ENCODE data around the gene ERN2. TPM values are rescaled to one million over a fixed set of nuclear protein-coding genes. Genes with fewer than 3 reads are reported as not detected.

The ERN2 gene
- total RNA-seq (2016; rRNA removed; fragmentation: Illumina TruSeq; extraction: Trizol) = 0.42 and 2.2 TPM in 2 replicates
- 1.6 and 2.4 TPM in 2 replicates for total RNA-seq (2016; cell fraction: cytosol; rRNA removed; fragmentation: Illumina TruSeq; extraction: Trizol; ENCODE audit: low read depth)
- 0.76 and 2.3 TPM in 2 replicates for total RNA-seq (2016; cell fraction: insoluble cytoplasmic fraction; rRNA removed; fragmentation: Illumina TruSeq; extraction: Trizol)
- 0.93 and 1.2 TPM in 2 replicates for total RNA-seq (2016; cell fraction: membrane; rRNA removed; fragmentation: Illumina TruSeq; extraction: Trizol)
- 3.3 and 6.0 TPM in 2 replicates for total RNA-seq (2016; cell fraction: nucleus; rRNA removed; fragmentation: Illumina TruSeq; extraction: Trizol)
- polyA plus RNA-seq (2011; rRNA removed) = 3.5 and 6.3 TPM in 2 replicates
- 1.3 and 2.1 TPM in 2 replicates for polyA plus RNA-seq (2011; cell fraction: cytosol; rRNA removed)
- polyA plus RNA-seq (2011; cell fraction: nucleus; rRNA removed) = 30.6 and 30.9 TPM in 2 replicates
- polyA plus RNA-seq (2012) = 2.1 and 2.2 TPM in 2 replicates
- 0.42 and 0.55 TPM in 2 replicates for polyA plus RNA-seq (2016; cell fraction: cytosol; fragmentation: Illumina TruSeq; extraction: Trizol; ENCODE audit: low read depth)
- 0.54 and 1.3 TPM in 2 replicates for polyA plus RNA-seq (2016; cell fraction: insoluble cytoplasmic fraction; fragmentation: Illumina TruSeq; extraction: Trizol; ENCODE audit: low read depth)
- polyA plus RNA-seq (2016; cell fraction: membrane; fragmentation: Illumina TruSeq; extraction: Trizol; ENCODE audit: low read depth) = 0.70 and 1.0 TPM in 2 replicates
- polyA plus RNA-seq (2016; cell fraction: nucleus; fragmentation: Illumina TruSeq; extraction: Trizol; ENCODE audit: insufficient read depth, low read depth) = 8.8 and 10.0 TPM in 2 replicates
- 8.4 TPM in 1 of 2 replicates, not detected in the other for polyA minus RNA-seq (2011; rRNA and poly(A)+ RNA removed; ENCODE audit: low replicate concordance)
- polyA minus RNA-seq (2011; cell fraction: cytosol; rRNA and poly(A)+ RNA removed) = not detected in 2 replicates
- polyA minus RNA-seq (2011; cell fraction: nucleus; rRNA and poly(A)+ RNA removed) = 6.6 and 7.6 TPM in 2 replicates
- percentile 44 among the genes with signal in this experiment for Bru-seq, nascent RNA
- percentile 55 among the genes with signal in this experiment for BruChase-seq, experiment 1, labeled RNA remaining after a 6-hour chase
- BruChase-seq, experiment 2, labeled RNA remaining after a 2-hour chase = percentile 55 among the genes with signal in this experiment
- long read RNA-seq, experiment 1 = 0 reads
- long read RNA-seq, experiment 2, partial matches to known transcripts = 0 of 1 reads
- long read RNA-seq, experiment 2, other reads (novel, unspliced or antisense) = 1 of 1 reads

- intact Hi-C loops (cut with micrococcal nuclease; ENCODE audit: unreplicated experiment) (no loop called here), in situ Hi-C loops (cut with HindIII; ENCODE audit: extremely low pct_ligation_motif_present, low pct_unique_long_range_greater_than_20kb) (loop anchor here (10.0 kb wide), 1 partner anchor 62 kb away; no protein-coding TSS in a partner anchor)
- CTCF ChIA-PET (ENCODE audit: low intra/inter-chr PET ratio, low total read pairs) = no interaction called here
- Histone ChIP-seq H4K20me1 (ENCODE audit: insufficient read depth, low read length) (no peaks in the 10 kb centered on the region), H2AFZ (ENCODE audit: low read length) (no peak within 1 kb of the TSS), H3K4me3 (replicated peaks in 1 of 3; ENCODE audit: insufficient read depth in 1 of 3, low read depth in 2 of 3, low read length in 3 of 3) (no peak within 1 kb of the TSS), H3K79me2 (ENCODE audit: insufficient read depth, low read length) (no peaks in the 10 kb centered on the region), H3K4me2 (ENCODE audit: low read depth, low read length) (no peak within 1 kb of the TSS), H3K27me3 (ENCODE audit: control insufficient read depth in 1 of 2, insufficient read depth in 2 of 2, low read length in 2 of 2) (peaks cover 3 to 8% of the 10 kb centered on the region in 2 experiments; a peak in 1 of 5 replicates), H3K9ac (ENCODE audit: insufficient read depth, low read depth, low read length) (no peak within 1 kb of the TSS), H3K4me1 (ENCODE audit: insufficient read depth, low read length) (peaks cover under 1% of the 10 kb centered on the region; the same call in 1 of the 2 replicates), H3K36me3 (replicated peaks in 1 of 2; ENCODE audit: control insufficient read depth in 1 of 2, insufficient read depth in 2 of 2, low read length in 2 of 2) (no peaks in the 10 kb centered on the region), H3K9me3 (ENCODE audit: low read length) (peaks cover 19% of the 10 kb centered on the region), H3K27ac (ENCODE audit: extremely low read length, insufficient read depth, low read length) (no peak within 1 kb of the TSS)
- 82% methylated on average over 29 of the region's 37 CpGs for WGBS (ENCODE audit: low lambda C conversion rate)
- FAIRE-seq = no peak
- no peak for ATAC-seq
- no peak for DNase-seq (ENCODE audit: low spot score)
- BruUV-seq (replicated peaks) = no TSS peak
- TF ChIP-seq ZNF768 (CRISPR knock-in tag; IDR thresholded peaks at IDR 0.05) = peak; percentile 56; the same call in 1 of the 2 replicates
- no peak for TF ChIP-seq RFX3 (CRISPR knock-in tag; IDR thresholded peaks at IDR 0.05)
- POLR2A ChIA-PET = no interaction called here
Observed at GRCh38 chr16:23712976-23713375, at the start of gene ERN2. TSS of gene ERN2 (minus strand) at chr16:23713222. CDS start at chr16:23713187, 35 bp downstream.

Data from HepG2 (cell line).